Fibroblast of skin of left quadriceps (primary cell): ENCODE measurements around the gene PSAT1.

Experiments used
- DNase-seq, 2 experiments: peaks; one replicate each; pipeline ENCODE4 v3.0.0-alpha.2; 2013; ENCODE audit warnings: low read depth in 2 of 2

Gene PSAT1

DNA sequence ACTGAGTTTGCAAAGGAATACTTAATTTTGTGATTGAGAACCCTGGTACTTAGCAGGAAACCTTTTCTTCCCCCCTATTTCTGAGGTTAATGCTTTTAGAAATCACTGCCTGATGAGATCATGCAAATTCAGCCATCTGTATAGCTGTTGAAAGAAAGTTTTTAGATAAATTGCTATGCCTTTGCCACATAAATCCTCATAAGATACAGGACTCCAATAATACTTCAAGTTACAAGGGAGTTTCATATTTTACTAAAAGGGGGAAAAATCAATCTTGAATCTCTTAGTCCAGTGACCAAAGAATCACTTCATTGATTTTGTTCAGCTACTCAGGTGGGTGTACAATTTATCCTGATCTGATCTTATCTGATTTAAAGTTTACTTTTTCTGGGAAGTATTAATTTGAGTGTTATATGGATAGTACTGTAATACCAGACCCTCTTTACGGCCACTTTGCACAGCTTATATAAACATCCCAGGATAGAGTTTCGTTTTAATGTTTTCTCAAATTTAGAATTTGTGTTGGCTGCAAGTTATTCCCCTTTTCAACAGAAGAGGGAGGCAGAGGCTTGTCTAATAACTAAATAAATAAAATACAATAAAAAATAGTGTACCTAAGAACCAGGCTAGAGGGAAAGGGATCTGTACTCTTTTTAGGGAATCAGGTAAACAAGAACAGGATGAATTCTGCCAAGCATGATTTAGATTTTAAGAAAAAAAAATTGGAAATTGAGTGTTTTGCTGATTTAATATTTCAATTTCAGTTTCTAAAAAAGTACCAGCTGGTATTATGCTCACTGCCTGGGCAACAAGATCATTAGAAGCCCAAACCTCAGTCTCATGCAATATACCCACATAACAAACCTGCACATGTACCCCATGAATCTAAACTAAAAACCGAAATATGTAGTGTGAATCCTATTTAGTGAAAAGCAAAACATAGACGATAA lies 69.1 kb downstream of the PSAT1 start:
- DNase-seq = no peak

DNA sequence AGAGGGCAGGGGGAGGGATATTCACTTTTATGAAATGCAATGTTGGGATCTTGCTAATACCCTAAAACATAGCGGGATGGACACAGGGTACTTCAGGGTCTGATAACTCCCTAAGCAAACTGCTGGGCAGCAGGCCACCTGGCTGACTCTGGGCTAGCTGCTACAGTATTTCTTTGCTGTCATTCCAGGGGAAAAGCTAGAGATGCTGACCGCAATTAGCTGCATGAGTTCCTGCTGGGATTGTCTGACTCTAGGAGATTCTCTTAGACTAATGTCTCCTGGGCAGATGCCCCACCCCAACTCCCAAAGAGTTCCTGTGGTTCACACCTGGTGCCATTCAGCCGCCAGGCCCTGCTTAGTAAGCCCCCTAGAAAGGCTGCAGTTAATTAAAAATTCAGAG lies 69.9 kb downstream of the PSAT1 start:
- no peak for DNase-seq

DNA sequence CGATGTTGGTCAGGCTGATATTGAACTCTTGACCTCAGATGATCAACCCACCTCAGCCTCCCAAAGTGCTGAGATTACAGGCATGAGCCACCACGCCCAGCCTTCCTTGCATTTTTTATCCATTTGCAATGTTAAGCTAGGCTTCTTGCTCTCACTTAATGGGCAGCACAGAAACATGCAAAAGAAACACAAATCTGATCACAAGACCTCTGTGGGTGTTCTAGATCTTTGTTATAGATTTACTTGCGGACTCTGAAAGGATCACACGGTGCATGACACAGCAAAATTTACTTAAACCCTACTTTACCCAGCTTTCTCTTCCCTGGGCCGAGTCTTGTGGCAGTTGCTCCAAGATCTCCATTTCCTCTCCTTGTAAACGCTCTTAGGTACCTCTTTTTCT lies 71.3 kb downstream of the PSAT1 start:
- no peak for DNase-seq

DNA sequence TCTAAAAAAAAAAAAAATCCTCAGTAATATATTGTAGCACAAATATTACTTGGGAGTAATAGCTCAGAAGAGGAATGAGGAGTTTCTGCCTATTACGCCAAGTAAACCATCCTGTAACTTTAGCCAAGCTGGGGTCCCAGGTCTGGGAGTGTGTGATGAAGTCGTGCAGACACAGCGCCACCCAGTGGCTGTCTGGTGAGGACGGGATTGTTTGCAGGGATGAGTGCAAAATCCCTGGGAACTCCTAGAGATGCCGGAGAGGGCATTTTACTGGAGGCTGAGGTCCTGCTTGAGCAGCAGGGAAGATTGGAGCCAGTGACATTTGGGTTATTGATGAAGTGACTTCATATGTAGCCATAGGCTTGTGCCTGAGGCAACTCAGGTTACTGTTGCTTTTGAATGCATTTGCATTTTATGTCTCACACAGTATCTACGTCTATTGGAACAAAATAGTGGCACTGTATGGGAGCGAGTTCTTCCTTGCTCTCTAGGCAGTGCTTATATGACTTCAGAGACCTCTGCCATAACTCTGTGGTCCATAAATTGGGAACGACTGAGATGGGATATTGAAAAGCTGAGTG lies 72.8 kb downstream of the PSAT1 start:
- peak; percentile 27 to 37 for DNase-seq

DNA sequence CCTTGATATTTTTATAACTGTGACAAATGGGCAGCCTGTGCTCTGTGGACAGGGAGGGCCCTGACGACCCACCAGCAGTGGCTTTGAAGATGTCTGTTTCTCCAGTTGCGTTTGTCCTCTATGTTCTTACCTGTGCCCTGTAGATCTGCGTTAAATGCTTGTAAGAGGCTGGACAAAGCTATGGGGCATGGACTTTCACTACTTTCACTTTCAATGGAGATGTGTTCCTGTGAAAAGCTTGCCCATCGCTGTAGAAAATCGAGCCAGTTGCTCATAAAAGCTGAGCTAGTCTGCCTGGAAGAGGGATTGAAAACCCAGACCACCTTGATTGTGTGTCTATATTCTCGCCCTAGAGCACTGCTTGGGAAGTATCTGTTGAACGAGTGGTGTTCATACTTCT lies 74.1 kb downstream of the PSAT1 start:
- no peak for DNase-seq

DNA sequence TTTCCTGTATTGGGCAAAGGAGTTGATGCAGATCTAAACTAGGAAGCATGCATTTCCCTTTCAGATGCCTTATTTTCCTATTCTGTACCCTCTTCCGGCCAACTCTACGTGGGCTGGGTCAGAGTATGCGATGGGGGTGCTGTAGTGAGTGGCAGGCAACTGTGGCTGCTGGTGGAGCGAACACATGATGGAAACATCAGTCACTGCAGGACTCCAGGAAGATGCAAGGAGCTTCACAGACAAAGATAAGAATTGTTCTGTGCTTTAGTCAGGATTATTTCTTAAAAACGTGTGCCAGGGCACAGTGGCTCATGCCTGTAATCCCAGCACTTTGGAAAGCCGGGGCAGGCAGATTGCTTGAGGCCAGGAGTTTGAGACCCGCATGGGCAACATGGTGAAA lies 75.1 kb downstream of the PSAT1 start:
- no peak for DNase-seq
